GM19023 (cell line): ENCODE results near the gene OTUD4.
"Not testable (repeated sequence)": the region's sequence is repeated elsewhere in the genome, so short reads cannot be mapped to it uniquely, and the experiment has no call there.

ENCODE experiments used
- ATAC-seq: cut with Tn5 transposase; IDR thresholded peaks from one replicate; pipeline ENCODE4 v1.9.1; 2021; ENCODE audit warnings: mild to moderate bottlenecking, moderate library complexity; ENCODE audit not compliant: unreplicated experiment

Gene OTUD4, protein sequence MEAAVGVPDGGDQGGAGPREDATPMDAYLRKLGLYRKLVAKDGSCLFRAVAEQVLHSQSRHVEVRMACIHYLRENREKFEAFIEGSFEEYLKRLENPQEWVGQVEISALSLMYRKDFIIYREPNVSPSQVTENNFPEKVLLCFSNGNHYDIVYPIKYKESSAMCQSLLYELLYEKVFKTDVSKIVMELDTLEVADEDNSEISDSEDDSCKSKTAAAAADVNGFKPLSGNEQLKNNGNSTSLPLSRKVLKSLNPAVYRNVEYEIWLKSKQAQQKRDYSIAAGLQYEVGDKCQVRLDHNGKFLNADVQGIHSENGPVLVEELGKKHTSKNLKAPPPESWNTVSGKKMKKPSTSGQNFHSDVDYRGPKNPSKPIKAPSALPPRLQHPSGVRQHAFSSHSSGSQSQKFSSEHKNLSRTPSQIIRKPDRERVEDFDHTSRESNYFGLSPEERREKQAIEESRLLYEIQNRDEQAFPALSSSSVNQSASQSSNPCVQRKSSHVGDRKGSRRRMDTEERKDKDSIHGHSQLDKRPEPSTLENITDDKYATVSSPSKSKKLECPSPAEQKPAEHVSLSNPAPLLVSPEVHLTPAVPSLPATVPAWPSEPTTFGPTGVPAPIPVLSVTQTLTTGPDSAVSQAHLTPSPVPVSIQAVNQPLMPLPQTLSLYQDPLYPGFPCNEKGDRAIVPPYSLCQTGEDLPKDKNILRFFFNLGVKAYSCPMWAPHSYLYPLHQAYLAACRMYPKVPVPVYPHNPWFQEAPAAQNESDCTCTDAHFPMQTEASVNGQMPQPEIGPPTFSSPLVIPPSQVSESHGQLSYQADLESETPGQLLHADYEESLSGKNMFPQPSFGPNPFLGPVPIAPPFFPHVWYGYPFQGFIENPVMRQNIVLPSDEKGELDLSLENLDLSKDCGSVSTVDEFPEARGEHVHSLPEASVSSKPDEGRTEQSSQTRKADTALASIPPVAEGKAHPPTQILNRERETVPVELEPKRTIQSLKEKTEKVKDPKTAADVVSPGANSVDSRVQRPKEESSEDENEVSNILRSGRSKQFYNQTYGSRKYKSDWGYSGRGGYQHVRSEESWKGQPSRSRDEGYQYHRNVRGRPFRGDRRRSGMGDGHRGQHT

DNA sequence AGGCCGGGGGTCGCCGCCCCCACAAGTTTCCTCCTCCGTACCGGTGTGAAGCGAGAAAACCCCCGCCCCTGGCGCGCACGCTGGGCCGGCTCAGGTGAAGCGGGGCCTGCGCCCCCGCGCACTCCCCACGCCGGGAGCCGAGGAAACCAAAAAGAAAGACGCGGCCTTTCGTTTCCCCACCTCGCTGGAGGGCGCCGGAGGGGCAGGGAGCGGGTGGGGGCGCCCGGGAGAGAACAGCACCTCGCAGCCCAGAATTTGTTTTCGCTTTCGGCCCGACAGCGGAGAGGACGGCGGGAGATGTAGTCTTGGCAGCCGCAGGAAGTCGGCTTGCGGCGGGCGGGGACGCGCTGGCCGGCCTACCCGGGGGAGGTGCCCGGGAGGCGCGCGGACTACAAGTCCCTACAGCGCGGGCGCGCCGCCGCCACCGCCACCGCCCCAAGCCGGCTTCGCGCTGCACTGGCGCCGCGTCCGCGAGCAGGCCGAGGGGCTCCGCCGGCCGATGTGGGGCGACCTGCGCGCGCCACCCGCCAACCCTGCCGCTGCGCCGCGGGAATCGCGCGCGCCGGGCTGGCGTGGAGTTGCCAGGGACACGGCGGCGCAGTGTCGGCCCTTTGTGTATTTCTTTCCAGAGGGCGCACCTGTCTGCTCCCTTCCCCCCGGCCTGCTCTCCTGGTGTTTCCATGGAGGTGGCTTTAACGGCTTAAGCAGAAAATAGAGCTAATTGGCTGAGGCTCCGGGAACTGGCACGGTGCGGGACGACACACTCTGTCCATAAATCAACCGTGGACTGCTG is at the start of gene OTUD4:
Gene OTUD4, minus strand, starts transcription at position 292 of the 793 bp plus-strand sequence. CDS start 616 bp downstream, outside the sequence.
- ATAC-seq = peak; percentile 79

DNA sequence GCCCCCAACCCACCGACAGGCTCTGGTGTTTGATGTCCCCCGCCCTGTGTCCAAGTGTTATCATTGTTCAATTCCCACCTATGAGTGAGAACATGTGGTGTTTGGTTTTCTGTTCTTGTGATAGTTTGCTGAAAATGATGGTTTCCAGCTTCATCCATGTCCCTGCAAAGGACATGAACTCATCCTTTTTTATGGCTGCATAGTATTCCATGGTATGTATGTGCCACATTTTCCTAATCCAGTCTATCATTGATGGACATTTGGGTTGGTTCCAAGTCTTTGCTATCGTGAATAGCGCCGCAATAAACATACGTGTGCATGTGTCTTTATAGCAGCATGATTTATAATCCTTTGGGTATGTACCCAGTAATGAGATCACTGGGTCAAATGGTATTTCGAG is 42.8 kb upstream of the OTUD4 start:
- ATAC-seq = not testable (repeated sequence)

DNA sequence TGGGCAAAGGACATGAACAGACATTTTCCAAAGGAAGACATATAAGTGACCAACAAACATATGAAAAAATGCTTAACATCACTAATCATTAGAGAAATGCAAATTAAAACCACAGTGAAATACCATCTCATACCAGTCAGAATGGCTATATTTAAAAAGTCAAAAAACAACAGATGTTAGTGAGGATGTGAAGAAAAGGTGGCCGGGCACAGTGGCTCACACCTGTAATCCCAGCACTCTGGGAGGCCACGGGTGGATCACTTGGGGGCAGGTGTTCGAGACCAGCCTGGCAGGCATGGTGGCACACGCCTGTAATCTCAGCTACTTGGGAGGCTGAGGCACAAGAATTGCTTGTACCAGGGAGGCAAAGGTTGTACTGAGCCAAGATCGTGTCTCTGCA is 41.1 kb upstream of the OTUD4 start:
- ATAC-seq = not testable (repeated sequence)

DNA sequence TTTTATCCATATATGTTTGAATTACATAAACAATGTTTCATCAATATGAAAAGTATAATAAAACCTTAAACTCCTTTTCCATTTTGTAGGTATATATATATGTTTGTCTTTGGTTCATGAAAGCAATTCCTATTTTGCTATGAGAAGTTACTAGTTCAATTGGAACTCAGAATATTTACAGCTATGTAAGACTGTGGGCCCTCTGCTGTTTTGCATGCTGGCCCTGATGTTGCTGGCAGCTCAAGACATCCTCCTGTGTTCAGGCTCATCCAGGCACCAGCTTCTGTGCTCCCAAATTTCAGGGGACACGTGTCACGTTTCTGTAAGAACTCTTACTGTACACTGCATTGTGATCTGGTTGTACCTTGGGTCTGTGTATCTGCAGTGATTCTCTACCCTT is 38.7 kb upstream of the OTUD4 start:
- ATAC-seq = no peak

DNA sequence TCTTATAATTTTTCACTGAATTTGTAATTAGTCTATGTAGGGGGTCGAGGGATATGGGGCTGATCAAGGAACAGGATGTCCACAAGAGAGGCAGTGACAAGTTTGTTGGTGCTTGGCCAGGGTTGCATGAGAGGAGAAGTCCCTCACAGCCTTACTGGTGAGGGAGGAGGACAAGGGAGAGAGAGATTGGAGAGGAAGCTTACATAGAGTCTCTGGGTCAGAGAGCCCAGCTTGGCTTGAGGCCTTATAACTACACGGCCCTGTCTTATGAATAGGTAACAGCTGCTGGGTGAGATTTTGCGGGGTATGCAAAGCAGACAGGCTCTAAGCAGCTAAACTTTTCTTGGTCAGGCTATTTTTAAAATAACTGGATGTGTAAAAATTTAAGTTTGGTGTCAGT is 37.9 kb upstream of the OTUD4 start:
- peak; percentile 93 for ATAC-seq

DNA sequence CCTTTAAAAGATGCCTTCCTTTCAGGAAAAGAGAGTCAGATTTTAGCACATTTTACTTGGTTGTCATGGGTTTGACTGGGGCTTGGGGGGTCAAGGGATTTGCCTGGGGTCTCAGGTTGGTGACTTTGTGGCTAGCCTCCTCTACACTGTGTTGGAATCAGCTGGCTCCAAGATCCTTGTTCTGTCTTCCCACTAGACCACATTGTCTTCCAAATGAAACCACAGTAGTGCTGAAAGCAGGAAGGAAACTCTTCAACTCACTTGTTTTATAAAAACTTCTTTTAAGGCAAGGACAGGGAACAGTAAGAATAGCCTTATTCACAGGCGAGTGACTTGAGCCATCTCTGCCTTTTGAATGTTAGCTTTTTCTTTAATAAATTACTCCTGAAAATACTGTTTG is 37.0 kb upstream of the OTUD4 start:
- ATAC-seq = no peak

DNA sequence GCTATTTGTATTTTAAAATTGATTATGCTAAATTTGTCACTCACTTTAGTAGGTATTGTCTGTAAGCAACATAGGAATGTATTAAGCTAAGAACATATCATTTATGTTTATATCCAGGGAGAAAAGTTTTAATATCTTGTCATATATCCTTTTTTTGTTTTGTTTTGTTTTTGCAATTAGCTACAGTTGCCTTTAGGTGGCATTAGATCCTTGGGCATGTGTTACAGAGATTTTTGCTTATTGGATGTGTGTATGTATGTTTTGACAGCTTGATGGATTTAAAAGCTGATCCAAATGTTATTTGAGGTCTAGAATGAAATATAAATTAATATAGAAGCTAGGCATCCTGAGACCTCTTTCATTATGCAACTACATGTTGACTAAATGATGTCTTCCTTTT is 36.1 kb upstream of the OTUD4 start:
- ATAC-seq = no peak

DNA sequence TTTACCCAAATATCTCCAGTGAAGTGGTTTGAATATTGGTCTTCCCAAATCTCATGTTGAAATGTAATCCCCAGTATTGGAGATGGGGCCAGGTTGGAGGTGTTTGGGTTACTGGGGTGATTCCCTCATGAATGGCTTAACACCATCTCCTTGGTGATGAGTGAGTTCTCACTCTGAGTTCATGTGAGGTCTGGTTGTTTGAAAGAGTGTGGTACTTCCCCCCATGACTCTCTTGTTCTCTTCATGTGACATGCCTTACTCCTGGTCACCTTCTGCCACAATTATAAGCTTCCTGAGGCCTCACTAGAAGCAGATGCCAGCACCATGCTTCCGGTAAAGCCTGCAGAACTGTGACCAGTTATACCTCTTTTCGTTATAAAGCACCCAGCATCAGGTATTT is 32.9 kb upstream of the OTUD4 start:
- no peak for ATAC-seq

DNA sequence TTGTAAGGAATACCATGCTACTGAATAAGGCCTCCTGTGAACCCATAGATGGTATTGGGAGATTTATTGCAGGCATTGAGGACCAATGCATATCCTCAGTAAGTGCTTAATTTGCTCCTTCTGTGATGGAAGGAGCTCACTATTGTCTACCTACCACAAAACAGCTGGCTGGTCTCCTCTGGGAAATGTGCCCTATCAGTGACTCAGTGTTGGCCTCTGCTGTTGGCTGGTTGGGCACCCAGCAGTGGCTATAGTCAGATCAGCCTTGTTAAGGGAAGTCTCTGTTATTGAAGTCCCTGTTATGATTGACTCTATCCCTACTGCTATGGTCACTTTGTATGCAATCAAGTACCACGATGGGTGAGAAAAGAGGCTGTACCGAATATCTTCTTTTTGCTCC is 27.5 kb upstream of the OTUD4 start:
- no peak for ATAC-seq

DNA sequence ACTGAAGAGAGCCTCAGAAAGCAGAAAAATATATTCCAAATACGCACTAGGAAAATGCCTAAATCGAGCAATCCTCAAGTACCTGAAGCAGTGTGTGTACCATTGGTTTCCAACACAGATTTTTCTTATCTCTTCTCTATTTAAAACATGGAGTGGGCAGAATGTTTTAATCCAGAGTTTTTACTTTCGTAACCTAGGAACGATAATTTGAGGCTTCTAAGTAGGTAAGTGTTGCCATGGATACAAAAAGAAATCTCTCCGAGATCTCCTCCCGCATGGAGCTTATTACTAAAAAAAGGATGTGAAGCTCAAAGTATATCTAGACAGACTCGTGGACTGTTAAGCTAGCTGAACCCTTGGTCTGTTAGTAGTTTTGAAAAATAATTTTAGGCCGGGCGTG is 23.0 kb upstream of the OTUD4 start:
- ATAC-seq = no peak

DNA sequence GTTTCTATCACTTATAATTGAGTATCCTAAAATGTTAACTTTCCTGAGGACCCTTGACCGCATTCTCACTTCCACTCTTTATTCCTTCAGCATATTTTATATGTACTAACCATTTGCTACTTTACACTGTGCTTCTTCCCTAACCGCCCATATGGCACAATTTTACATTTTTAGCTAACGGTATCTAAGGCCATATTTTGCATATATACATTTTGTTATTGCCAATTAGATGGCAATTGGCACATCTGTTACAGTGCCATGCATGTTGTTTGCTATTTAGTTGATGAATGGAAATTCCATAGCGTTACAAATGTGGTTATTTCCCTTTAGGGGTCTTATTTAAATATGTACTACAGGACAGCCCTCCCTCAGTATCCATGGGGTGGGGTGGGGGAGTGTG is 20.0 kb upstream of the OTUD4 start:
- ATAC-seq = no peak

DNA sequence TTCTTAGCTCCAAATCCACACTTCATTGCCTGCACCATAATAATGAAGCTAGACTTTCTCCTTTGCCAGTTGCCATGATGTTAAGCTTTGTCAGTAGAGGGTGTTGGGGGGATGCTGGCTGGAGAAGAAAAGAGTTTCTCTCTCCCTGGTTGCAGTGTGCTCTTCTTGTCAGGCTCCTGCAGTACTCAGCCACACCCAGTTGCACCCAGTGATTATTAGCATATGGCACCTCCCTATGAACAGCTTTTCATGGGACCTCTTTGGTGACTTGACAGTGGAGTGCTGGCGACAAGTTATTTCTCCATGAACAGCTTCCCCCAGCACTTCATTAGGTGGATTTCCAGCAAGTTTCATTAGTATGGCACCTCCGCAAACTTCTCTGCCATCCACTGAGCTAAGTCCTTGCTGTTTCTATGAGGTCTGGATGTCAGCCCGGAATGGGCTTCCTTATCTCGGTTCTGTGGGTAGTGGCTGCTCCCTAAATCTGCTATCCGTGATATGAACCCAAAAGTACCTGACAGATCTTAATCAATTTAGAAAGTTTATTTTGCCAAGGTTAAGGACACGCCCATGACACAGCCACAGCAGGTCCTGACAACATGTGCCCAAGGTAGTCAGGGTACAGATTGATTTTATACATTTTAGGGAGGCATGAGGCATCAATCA is 18.8 kb upstream of the OTUD4 start:
- no peak for ATAC-seq

DNA sequence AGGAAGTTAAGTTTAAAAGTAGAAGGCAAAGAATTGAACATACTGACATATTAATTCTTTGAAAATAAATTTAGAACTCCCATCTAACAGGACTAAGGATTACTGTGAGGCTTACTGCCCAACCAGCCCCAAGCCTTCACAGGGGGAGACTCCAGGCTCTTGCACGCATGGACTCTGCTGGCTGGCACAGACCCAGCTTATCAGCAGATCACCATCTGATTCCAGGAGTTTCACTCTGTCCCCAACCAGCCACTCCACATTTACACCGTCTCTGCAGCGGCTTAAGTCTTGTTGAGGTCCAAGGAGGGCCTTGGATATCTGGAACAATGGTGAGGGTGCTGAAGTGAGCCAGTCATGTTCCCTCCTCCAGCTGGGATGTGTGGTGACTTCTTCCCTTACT is 16.4 kb upstream of the OTUD4 start:
- no peak for ATAC-seq

DNA sequence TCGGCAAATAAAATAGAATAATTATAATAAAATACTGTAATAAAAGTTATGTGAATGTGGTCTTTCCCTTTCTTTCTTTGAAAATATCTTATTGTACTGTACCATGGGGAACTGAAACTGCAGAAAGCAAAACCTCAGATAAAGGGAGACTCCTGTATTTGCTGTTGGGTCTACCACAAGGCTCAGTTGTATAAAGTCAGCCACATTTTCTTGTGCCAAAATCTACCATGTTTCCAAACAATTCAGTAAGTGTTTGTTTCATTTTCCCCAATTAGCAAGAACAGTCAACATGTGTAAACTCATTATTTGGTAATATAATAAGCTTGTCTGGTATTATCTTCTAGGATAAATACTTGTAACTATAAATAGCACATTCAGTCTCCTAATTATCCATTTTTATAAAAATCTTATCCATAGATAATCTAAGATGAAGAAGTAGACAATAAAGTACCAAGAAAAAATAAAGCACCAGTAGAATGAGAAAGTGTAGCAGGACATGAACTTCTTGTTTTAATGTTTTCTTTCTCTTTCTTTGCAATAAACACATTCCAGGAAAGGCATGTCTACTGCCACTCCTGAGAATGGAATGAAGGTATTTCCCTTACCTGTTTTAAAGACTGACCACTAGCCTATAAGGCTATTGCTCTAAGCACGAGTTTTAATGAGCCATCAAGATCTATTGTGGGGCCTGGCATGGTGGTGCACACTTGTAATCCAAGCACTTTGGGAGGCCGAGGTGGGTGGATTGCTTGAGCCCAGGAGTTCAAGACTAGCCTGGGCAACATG is 15.0 kb upstream of the OTUD4 start:
- no peak for ATAC-seq

DNA sequence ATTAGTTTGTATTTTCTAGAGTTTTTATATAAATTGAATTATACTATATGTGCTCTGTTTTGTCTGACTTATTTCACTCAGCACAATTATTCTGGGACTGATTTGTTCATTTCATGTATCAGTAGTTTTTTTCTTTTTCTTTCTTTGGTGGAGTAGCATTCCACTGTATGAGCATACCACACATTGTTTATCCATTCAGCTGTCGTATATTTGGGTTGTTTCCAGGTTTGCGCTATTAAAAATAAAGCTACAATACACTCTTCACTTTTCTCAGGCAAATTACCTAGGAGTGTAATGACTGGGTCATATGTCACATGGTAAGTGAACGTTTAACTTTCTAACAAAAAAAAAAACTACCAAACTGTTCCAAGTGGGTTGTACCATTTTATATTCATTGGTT is 9.6 kb upstream of the OTUD4 start:
- no peak for ATAC-seq

DNA sequence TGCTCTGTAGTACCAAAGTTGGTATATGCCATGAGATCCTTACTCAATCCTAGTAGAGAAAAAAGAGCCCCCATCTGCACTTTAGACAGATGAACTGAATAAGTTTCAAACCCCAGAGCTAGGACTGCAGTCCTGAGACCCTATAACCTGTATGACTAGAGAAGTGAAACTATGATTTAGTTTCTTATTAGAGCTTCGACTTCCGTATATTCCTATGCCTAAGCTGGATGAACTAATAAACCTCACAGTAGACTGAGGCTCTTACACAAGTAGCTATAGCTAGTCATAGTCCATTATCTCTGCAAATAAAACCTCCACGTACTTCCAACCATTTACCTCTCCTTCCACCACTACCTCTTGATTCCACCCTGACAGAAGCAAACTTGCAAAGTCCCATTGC is 6.3 kb upstream of the OTUD4 start:
- peak; percentile 66 for ATAC-seq

DNA sequence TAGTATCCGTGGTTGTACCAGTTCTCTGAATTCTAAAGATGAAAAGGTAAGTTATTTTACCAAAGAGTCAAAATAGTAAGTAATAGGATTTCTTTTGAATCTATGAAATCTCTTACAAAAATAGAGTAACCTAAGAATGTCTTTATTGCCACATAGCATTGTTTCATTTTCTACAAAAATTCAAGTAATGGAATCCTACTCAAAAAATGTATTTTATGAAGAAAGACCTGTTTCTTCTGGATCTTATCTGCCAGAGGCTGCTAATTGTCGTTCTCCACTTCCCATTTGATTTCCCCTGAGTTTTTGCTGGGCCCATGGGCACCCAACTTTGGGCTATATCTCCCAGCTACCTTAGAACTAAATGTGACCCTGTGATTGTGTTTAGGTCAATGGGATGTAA is 3.2 kb upstream of the OTUD4 start:
- no peak for ATAC-seq

DNA sequence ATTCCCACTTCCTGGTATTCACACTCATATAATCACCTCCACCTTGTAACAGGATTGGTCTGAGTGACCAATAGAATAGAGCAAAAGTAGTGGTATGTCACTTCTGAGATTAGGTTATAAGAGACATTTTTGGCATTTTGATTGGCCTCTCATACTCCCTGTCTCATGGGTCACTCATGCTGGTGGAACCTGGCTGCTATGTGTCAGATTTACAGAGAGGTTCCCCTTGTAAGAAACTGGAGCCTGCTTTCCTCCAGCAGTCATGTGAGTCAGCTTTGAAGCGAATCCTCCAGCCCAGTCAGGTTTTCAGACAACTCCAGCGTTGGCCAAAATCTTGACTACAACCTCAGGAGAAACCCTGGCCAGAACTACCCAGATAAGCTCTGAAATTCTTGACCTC is 2.6 kb upstream of the OTUD4 start:
- no peak for ATAC-seq

DNA sequence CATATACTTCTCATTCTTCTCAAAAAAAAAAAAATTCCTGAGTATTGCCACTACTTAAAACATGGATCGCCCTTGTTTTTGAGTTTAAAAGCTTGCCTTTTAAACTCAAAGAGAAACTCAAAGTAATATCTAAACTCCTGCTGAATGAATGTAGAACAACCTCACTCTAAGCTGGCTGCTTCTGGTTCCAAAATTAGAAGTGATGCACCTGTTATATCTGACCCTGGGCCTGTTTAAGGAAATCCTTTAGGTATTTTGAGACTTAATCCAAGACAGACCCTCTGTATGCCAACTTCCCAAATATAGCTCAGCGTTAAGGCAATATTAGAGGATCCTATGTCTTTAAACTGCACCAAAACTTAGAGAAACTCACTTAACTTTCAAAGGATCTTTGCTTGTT is 1.8 kb upstream of the OTUD4 start:
- no peak for ATAC-seq

DNA sequence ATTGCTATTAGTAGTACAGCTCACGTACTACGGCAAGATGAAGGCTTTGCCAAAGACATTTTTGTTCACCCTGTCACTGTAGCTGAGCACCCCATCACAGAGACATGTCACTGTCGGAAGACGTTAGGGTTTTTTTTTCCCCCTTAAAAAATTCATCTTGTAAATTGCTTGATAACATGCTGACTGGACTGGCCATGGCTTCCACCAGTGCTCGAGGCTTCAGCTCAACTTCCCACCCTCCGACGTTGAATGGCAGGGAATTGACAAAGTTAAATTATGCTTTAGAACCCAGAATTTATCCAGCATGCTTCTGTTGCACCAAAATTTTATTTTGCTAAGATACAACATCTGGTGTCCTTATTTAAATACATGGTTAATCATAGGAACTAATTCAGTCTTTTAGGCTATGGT is 707 bp upstream of the OTUD4 start:
- no peak for ATAC-seq
